GM18498 (cell line): ENCODE measurements around the gene CALM3.
"Not testable (repeated sequence)": the region's sequence is repeated elsewhere in the genome, so short reads cannot be mapped to it uniquely, and the experiment has no call there.

Experiments
- ATAC-seq: cut with Tn5 transposase; IDR thresholded peaks from one replicate; pipeline ENCODE4 v1.9.1; 2021; ENCODE audit warnings: mild to moderate bottlenecking, moderate library complexity; ENCODE audit not compliant: unreplicated experiment

Gene CALM3

GRCh38 chr19:46614114-46614722 is 13.1 kb downstream of the CALM3 start:
- no peak for ATAC-seq

- no peak for ATAC-seq
These were observed 14.8 kb downstream of the CALM3 start for GRCh38 chr19:46615966-46616365.

- ATAC-seq, result no peak
These were observed 15.6 kb downstream of the CALM3 start for GRCh38 chr19:46616631-46617322.

- no peak for ATAC-seq
These were observed 16.5 kb downstream of the CALM3 start for GRCh38 chr19:46617601-46618000.

GRCh38 chr19:46618670-46619231 is 17.6 kb downstream of the CALM3 start:
- ATAC-seq, result no peak

- no peak for ATAC-seq
These were observed 19.1 kb downstream of the CALM3 start for GRCh38 chr19:46620267-46620666.

- ATAC-seq, result no peak
These were observed 19.6 kb downstream of the CALM3 start for GRCh38 chr19:46620716-46621115.

GRCh38 chr19:46621191-46622117 is 20.3 kb downstream of the CALM3 start:
- ATAC-seq, result no peak

GRCh38 chr19:46622118-46622446 is 21.0 kb downstream of the CALM3 start:
- ATAC-seq, result no peak

GRCh38 chr19:46623915-46624502 is 22.9 kb downstream of the CALM3 start:
- no peak for ATAC-seq

- no peak for ATAC-seq
These were observed 24.0 kb downstream of the CALM3 start, which contains the start of gene PTGIR for GRCh38 chr19:46624958-46625661. Gene PTGIR, minus strand, starts transcription at chr19:46625089. Its CDS starts 864 bp downstream, at chr19:46624225.

GRCh38 chr19:46625731-46626130 is 24.6 kb downstream of the CALM3 start:
- no peak for ATAC-seq

GRCh38 chr19:46626446-46626845 is 25.3 kb downstream of the CALM3 start:
- no peak for ATAC-seq

- ATAC-seq, result not testable (repeated sequence)
These were observed 27.8 kb downstream of the CALM3 start for GRCh38 chr19:46628970-46629369.

GRCh38 chr19:46629546-46630025 is 28.5 kb downstream of the CALM3 start:
- no peak for ATAC-seq

GRCh38 chr19:46630586-46631205 is 29.6 kb downstream of the CALM3 start:
- ATAC-seq, result no peak

GRCh38 chr19:46631481-46631880 is 30.4 kb downstream of the CALM3 start:
- no peak for ATAC-seq

- ATAC-seq, result no peak
These were observed 32.0 kb downstream of the CALM3 start for GRCh38 chr19:46633130-46633529.

GRCh38 chr19:46634045-46634655 is 33.0 kb downstream of the CALM3 start:
- ATAC-seq, result peak; percentile 65
